HG03565 (cell line): ENCODE data around the gene MVB12A.
A peak's percentile ranks its signal among the peaks of the same experiment; 100 is the strongest.

Experiments used
- ATAC-seq: cut with Tn5 transposase; IDR thresholded peaks from one replicate; pipeline ENCODE4 v1.9.1; 2021; ENCODE audit warnings: mild to moderate bottlenecking, moderate library complexity; ENCODE audit not compliant: unreplicated experiment

The MVB12A gene

GRCh38 chr19:17470068-17470841 lies 50.4 kb downstream of the MVB12A start, which contains the start of gene SLC27A1:
TSS of gene SLC27A1 (plus strand) at chr19:17470524. CDS start at chr19:17470541, 17 bp downstream.
- ATAC-seq: peak; percentile 68

GRCh38 chr19:17471410-17472125 lies 51.7 kb downstream of the MVB12A start:
- no peak for ATAC-seq

GRCh38 chr19:17473041-17473440 lies 53.2 kb downstream of the MVB12A start:
- no peak for ATAC-seq
